Gastroesophageal sphincter (tissue), 3 donors: ENCODE results near the gene SRPK2.
"Not testable (repeated sequence)": the region's sequence is repeated elsewhere in the genome, so short reads cannot be mapped to it uniquely, and the experiment has no call there.

Experiments
- CTCF ChIP-seq, 4 experiments: fragments of 200-600 bp in 2 of 4; fragments of 450-650 bp in 2 of 4; sonication (generic) in 1 of 4; IDR thresholded peaks; one replicate each; pipeline ENCODE4 v1.5.1; 2017 to 2019; ENCODE audit warnings: antibody characterized with exemption in 4 of 4, mild to moderate bottlenecking in 2 of 4, moderate library complexity in 2 of 4
- EP300 ChIP-seq: sonication (generic); formaldehyde crosslinking; IDR thresholded peaks from one replicate; pipeline ENCODE4 v1.6.1; 2017; ENCODE audit warnings: antibody characterized with exemption, mild to moderate bottlenecking

- TF ChIP-seq EP300; CTCF (IDR thresholded peaks at IDR 0.05): not testable (repeated sequence)
Measured at GRCh38 chr7:105409775-105410174, 21.1 kb upstream of the SRPK2 start.
